H1 (cell line): ENCODE data around the gene PGGHG. TPM values are rescaled to one million over a fixed set of nuclear protein-coding genes. Genes with fewer than 3 reads are reported as not detected.

Experiments
- CTCF ChIA-PET: fragments of 300-600 bp; sonication (Branson Sonifier 250); formaldehyde crosslinking; loops from one replicate; lab custom pipeline; 2021; ENCODE audit not compliant: partially characterized antibody; lab: Charles Lee
- POLR2A ChIA-PET: fragments of 300-600 bp; sonication (Branson Sonifier 250); formaldehyde crosslinking; loops from one replicate; lab custom pipeline; 2021; ENCODE audit warnings: inconsistent platforms; ENCODE audit not compliant: partially characterized antibody; lab: Charles Lee
- DNase-seq, 2 experiments: peaks; one replicate each; pipeline versions ENCODE4 v3.0.0 to v3.0.0-alpha.2; 2010 to 2022; ENCODE audit warnings: low spot score in 2 of 2, low read depth in 1 of 2, mixed read lengths in 1 of 2
- FAIRE-seq: peaks from 2 replicates; lab custom pipeline; 2011; peaks lifted over from hg19 to GRCh38; lab: Jason Lieb, UNC
- H2AFZ ChIP-seq: 2 replicates; pipeline ENCODE4 v1.8.1; 2012; ENCODE audit warnings: low read length, inconsistent platforms
- H2AK5ac ChIP-seq: 2 replicates; pipeline ENCODE4 v1.6.1; 2013; ENCODE audit warnings: low read depth, low read length
- H2BK120ac ChIP-seq: replicated peaks from 2 replicates; pipeline ENCODE3; 2013; ENCODE audit warnings: low read depth, low read length, inconsistent platforms
- H2BK12ac ChIP-seq: 2 replicates; pipeline ENCODE4 v1.6.1; 2013; ENCODE audit warnings: low read depth, low read length
- H2BK15ac ChIP-seq: 2 replicates; pipeline ENCODE4 v1.6.1; 2013; ENCODE audit warnings: low read length
- H2BK20ac ChIP-seq: 2 replicates; pipeline ENCODE4 v1.6.1; 2013; ENCODE audit warnings: low read length
- H2BK5ac ChIP-seq: 2 replicates; pipeline ENCODE4 v1.6.1; 2013; ENCODE audit warnings: low read depth, low read length
- H3K14ac ChIP-seq: 2 replicates; pipeline ENCODE4 v1.6.1; 2013; ENCODE audit warnings: inconsistent platforms; ENCODE audit not compliant: insufficient read length
- H3K18ac ChIP-seq: 2 replicates; pipeline ENCODE4 v1.6.1; 2013; ENCODE audit warnings: low read length; ENCODE audit errors: extremely low read depth
- H3K23ac ChIP-seq: 2 replicates; pipeline ENCODE4 v1.6.1; 2013; ENCODE audit warnings: inconsistent platforms; ENCODE audit not compliant: insufficient read length
- H3K23me2 ChIP-seq: 2 replicates; pipeline ENCODE4 v1.6.1; 2013; ENCODE audit warnings: low read depth, low read length
- H3K27ac ChIP-seq: 2 replicates; pipeline ENCODE4 v1.6.1; 2011; ENCODE audit warnings: low read depth, low read length, inconsistent platforms
- H3K27me3 ChIP-seq, 4 experiments: replicated peaks in 1 of 4; 1 replicate in 1 of 4; 2 replicates in 3 of 4; pipeline versions ENCODE4 v1.6.1 to v1.8.1; 2011 to 2013; ENCODE audit warnings: low read length in 3 of 4, mild to moderate bottlenecking in 3 of 4, inconsistent platforms in 2 of 4, mixed read lengths in 2 of 4, moderate library complexity in 1 of 4; ENCODE audit not compliant: control insufficient read depth in 3 of 4, insufficient read depth in 3 of 4; ENCODE audit errors: extremely low read depth in 1 of 4
- H3K36me3 ChIP-seq, 4 experiments: 2 replicates each; pipeline versions ENCODE4 v1.6.1 to v1.8.1; 2011 to 2013; ENCODE audit warnings: mild to moderate bottlenecking in 4 of 4, low read length in 3 of 4, moderate library complexity in 2 of 4, control low read depth in 1 of 4, inconsistent platforms in 1 of 4; ENCODE audit not compliant: insufficient read depth in 4 of 4, control insufficient read depth in 2 of 4
- H3K4ac ChIP-seq: replicated peaks from 2 replicates; pipeline ENCODE3; 2013; ENCODE audit warnings: low read length, low read depth, mixed read lengths, inconsistent platforms; ENCODE audit not compliant: insufficient read length
- H3K4me1 ChIP-seq, 4 experiments: replicated peaks in 1 of 4; 1 replicate in 1 of 4; 2 replicates in 3 of 4; pipeline versions ENCODE4 v1.6.1 to v1.8.1; 2011 to 2013; ENCODE audit warnings: low read length in 3 of 4, inconsistent platforms in 2 of 4, mixed read lengths in 1 of 4; ENCODE audit not compliant: insufficient read depth in 4 of 4, control insufficient read depth in 3 of 4
- H3K4me2 ChIP-seq, 2 experiments: 2 replicates each; pipeline versions ENCODE4 v1.6.1 to v1.8.1; 2011 to 2013; ENCODE audit warnings: low read depth in 2 of 2, low read length in 2 of 2, control low read depth in 1 of 2, inconsistent platforms in 1 of 2, mild to moderate bottlenecking in 1 of 2; ENCODE audit not compliant: insufficient read depth in 1 of 2
- H3K4me3 ChIP-seq, 4 experiments: fragments of 200-600, 300-600 bp in 1 of 4; sonication (generic), shearing (Covaris generic), sonication (Bioruptor Twin) in 1 of 4; 2 replicates each; pipeline versions ENCODE4 v1.5.1 to v1.8.1; 2011 to 2016; ENCODE audit warnings: low read length in 4 of 4, low read depth in 3 of 4, control low read depth in 2 of 4, inconsistent platforms in 2 of 4, mild to moderate bottlenecking in 2 of 4, mixed read lengths in 1 of 4, moderate library complexity in 1 of 4; ENCODE audit not compliant: insufficient read depth in 2 of 4; ENCODE audit errors: extremely low read depth in 1 of 4
- H3K56ac ChIP-seq: replicated peaks from 2 replicates; pipeline ENCODE3; 2013; ENCODE audit warnings: low read depth, mild to moderate bottlenecking, mixed read lengths, low read length, inconsistent platforms; ENCODE audit not compliant: insufficient read length
- H3K79me1 ChIP-seq: 2 replicates; pipeline ENCODE4 v1.6.1; 2013; ENCODE audit warnings: low read depth, low read length, control low read depth
- H3K79me2 ChIP-seq, 2 experiments: 2 replicates each; pipeline versions ENCODE4 v1.6.1 to v1.8.1; 2012 to 2013; ENCODE audit warnings: low read length in 2 of 2, mild to moderate bottlenecking in 2 of 2, inconsistent platforms in 1 of 2; ENCODE audit not compliant: insufficient read depth in 2 of 2, control insufficient read depth in 1 of 2
- H3K9ac ChIP-seq, 4 experiments: replicated peaks in 1 of 4; 1 replicate in 1 of 4; 2 replicates in 3 of 4; pipeline versions ENCODE4 v1.6.1 to v1.8.1; 2011 to 2013; ENCODE audit warnings: low read depth in 3 of 4, low read length in 3 of 4, control low read depth in 2 of 4, mild to moderate bottlenecking in 2 of 4, moderate library complexity in 2 of 4, inconsistent platforms in 1 of 4; ENCODE audit errors: extremely low read depth in 1 of 4
- H3K9me3 ChIP-seq, 2 experiments: 2 replicates each; pipeline versions ENCODE4 v1.6.1 to v1.8.1; 2012 to 2013; ENCODE audit warnings: mild to moderate bottlenecking in 2 of 2, moderate library complexity in 2 of 2, control low read depth in 1 of 2, inconsistent platforms in 1 of 2, low read depth in 1 of 2, low read length in 1 of 2, mixed read lengths in 1 of 2; ENCODE audit not compliant: insufficient read depth in 2 of 2
- H4K20me1 ChIP-seq, 2 experiments: replicated peaks in 1 of 2; 2 replicates each; pipeline versions ENCODE3 to v1.8.1; 2011 to 2013; ENCODE audit warnings: inconsistent platforms in 2 of 2, low read length in 2 of 2, mild to moderate bottlenecking in 1 of 2; ENCODE audit not compliant: insufficient read depth in 2 of 2, control insufficient read depth in 1 of 2
- H4K5ac ChIP-seq: 2 replicates; pipeline ENCODE4 v1.6.1; 2013; ENCODE audit warnings: low read length, low read depth, mixed read lengths, inconsistent platforms; ENCODE audit not compliant: insufficient read length
- H4K8ac ChIP-seq: 2 replicates; pipeline ENCODE4 v1.8.0; 2013; ENCODE audit warnings: mild to moderate bottlenecking, moderate library complexity, low read length, inconsistent platforms; ENCODE audit not compliant: insufficient read depth; ENCODE audit errors: extremely low read depth
- H4K91ac ChIP-seq: replicated peaks from 2 replicates; pipeline ENCODE3; 2013; ENCODE audit warnings: low read length, mixed read lengths, inconsistent platforms; ENCODE audit not compliant: insufficient read length
- CBX8 ChIP-seq: fragments of 300-800, 300-1000 bp; sonication (generic); IDR thresholded peaks from 2 replicates; pipeline ENCODE4 v1.7.1; 2016; ENCODE audit warnings: low read depth, low read length, borderline replicate concordance
- CTBP2 ChIP-seq: IDR thresholded peaks from 2 replicates; pipeline ENCODE4 v1.7.0; 2011; ENCODE audit warnings: borderline replicate concordance, mild to moderate bottlenecking, moderate library complexity, mixed read lengths, low read length; ENCODE audit not compliant: insufficient read depth, insufficient read length
- E2F6 ChIP-seq: IDR thresholded peaks from 2 replicates; pipeline ENCODE4 v1.6.1; 2012; ENCODE audit warnings: inconsistent platforms
- MAX ChIP-seq: IDR thresholded peaks from 2 replicates; pipeline ENCODE4 v1.6.1; 2012; ENCODE audit warnings: inconsistent platforms
- SUZ12 ChIP-seq: fragments of 200-600 bp; sonication (generic); IDR thresholded peaks from 2 replicates; pipeline ENCODE4 v1.6.1; 2012; ENCODE audit warnings: mild to moderate bottlenecking, inconsistent platforms, low read length, moderate library complexity, mixed read lengths
- TEAD4 ChIP-seq: IDR thresholded peaks from 2 replicates; pipeline ENCODE4 v1.6.1; 2012; ENCODE audit warnings: low read depth, low read length, inconsistent platforms, mixed read lengths
- WGBS, 2 experiments: shearing (Covaris generic) in 1 of 2; methylation state at CpG; one replicate each; pipeline versions ENCODE4 v1.1.6 to v1.1.7; 2013 to 2015; ENCODE audit warnings: low lambda C conversion rate in 2 of 2, mixed read lengths in 2 of 2, inconsistent platforms in 1 of 2, low coverage in 1 of 2, missing lambda C conversion rate in 1 of 2; ENCODE audit not compliant: insufficient replicate concordance in 2 of 2, insufficient coverage in 1 of 2, insufficient read length in 1 of 2; ENCODE audit errors: extremely low coverage in 1 of 2, missing lambda C conversion rate in 1 of 2; 5-methylcytosine and 5-hydroxymethylcytosine counted together
- polyA plus RNA-seq, 7 experiments: library from polyadenylated mRNA; depleted of rRNA in 3 of 7; stranded (reverse) in 5 of 7; unstranded in 2 of 7; fragments of >200 nt in 5 of 7; fragments of 200-250 nt in 2 of 7; gene quantifications; 1 replicate in 5 of 7; 2 replicates in 1 of 7; 4 replicates in 1 of 7; pipeline versions ENCODE4 v1.2.1 to v1.2.3, GENCODE V29; 2011 to 2013; ENCODE audit warnings: missing spikeins in 2 of 7, mixed read lengths in 2 of 7
- total RNA-seq: library from RNA; stranded (reverse); fragmentation: NEBNext Ultra II Directional; extraction: Animal tissue kit (Norgen Biotek cat#: 25700); gene quantifications from 2 replicates; pipeline ENCODE4 v1.2.1, GENCODE V29; 2021

The PGGHG gene
- total and polyA plus RNA-seq, 2 of the 8 experiments (the other 6 are each of a cell fraction or from before 2014, with no cell fraction given), result 34.8 to 60.7 TPM

GRCh38 chr11:316031-316701, 27.2 kb downstream of the PGGHG start:
- Histone ChIP-seq H3K9me3 (no peaks in the 10 kb centered on the region), H2BK12ac (peak overlapping the region; percentile 50; the same call in 1 of the 2 replicates), H2AFZ (no peak overlapping the region), H3K23me2 (peaks cover 18% of the 10 kb centered on the region; the same call in 1 of the 2 replicates), H3K14ac (peak overlapping the region; percentile 40), H3K79me1 (no peaks in the 10 kb centered on the region), H3K9ac (0 out of 7 replicates have a peak overlapping the region, but pooled peaks of 1 of the 4 experiments have one; percentile 20), H4K5ac (no peak overlapping the region), H3K18ac (peak overlapping the region; percentile 51), H2BK120ac (peak overlapping the region; percentile 28), H4K91ac (peak overlapping the region; percentile 32), H3K36me3 (peaks cover 0 to 4% (median 0%) of the 10 kb centered on the region in 4 experiments; a peak in 1 of 8 replicates), H3K4me1 (peaks cover 9 to 47% (median 36%) of the 10 kb centered on the region in 4 experiments), H3K4ac (peak overlapping the region; percentile 38), H3K27ac (no peak overlapping the region), H4K8ac (peak overlapping the region; percentile 86), H2BK15ac (no peak overlapping the region; the same call in 1 of the 2 replicates), H3K79me2 (peaks cover 0 to 21% of the 10 kb centered on the region in 2 experiments; a peak in 2 of 4 replicates), H3K56ac (peak overlapping the region; percentile 53), H2BK5ac (peak overlapping the region; percentile 24; the same call in 1 of the 2 replicates), H4K20me1 (peaks cover 0 to 5% of the 10 kb centered on the region in 2 experiments), H3K23ac (no peak overlapping the region), H3K27me3 (no peaks in the 10 kb centered on the region), H3K4me3 (peak overlapping the region; percentile 59 to 94 (median 76); a peak in 7 of 8 replicates), H3K4me2 (peak overlapping the region; percentile 75 to 89), H2AK5ac (no peak overlapping the region), H2BK20ac (no peak overlapping the region)
- FAIRE-seq, result no peak
- WGBS, 2 experiments, result 33% methylated on average over 63 of the region's 64 CpGs; no CpG with 5 or more reads in 1 of the 2 experiments
- peak in 1 of 2 experiments; percentile 64 for DNase-seq
- TF ChIP-seq TEAD4 (no peak), CTBP2 (peak; percentile 19), E2F6 (peak; percentile 72), MAX (peak; percentile 70), SUZ12 (no peak), CBX8 (no peak)
- ChIA-PET CTCF (interaction anchor here (0.7 to 4.2 kb wide), 20 partner anchors 9 to 78 kb away, joined by 3 to 33 read pairs (median 5); partner anchors contain the start of genes IFITM2 and IFITM5), POLR2A (interaction anchor here (0.6 to 4.0 kb wide), 18 partner anchors 11 to 119 kb away, joined by 3 to 33 read pairs (median 4); partner anchors contain the start of gene IFITM2)
